Stimulated activated naive CD8-positive, alpha-beta T cell treated with anti-CD3 and anti-CD28 coated beads, Interleukin-15, amount 100 ng/mL, for 72 hours (primary cell): ENCODE data around the gene UNC13A.
"Not testable (repeated sequence)": the region's sequence is repeated elsewhere in the genome, so short reads cannot be mapped to it uniquely, and the experiment has no call there.

ENCODE experiments used
- ATAC-seq: fragments of 150-1000 bp; cut with Tn5 transposase; 2 replicates; pipeline ENCODE4 v1.10.0; 2021; ENCODE audit warnings: mild to moderate bottlenecking, moderate library complexity
- DNase-seq, 2 donors: peaks; one replicate each; pipeline ENCODE4 v3.0.0; 2021 to 2022
- H3K27ac Mint-ChIP-seq, 2 donors: one replicate each; pipeline ENCODE4 v1.8.0; 2022; ENCODE audit warnings: mild to moderate bottlenecking in 2 of 2, mixed read lengths in 2 of 2, moderate library complexity in 2 of 2
- H3K27me3 Mint-ChIP-seq: one replicate; pipeline ENCODE4 v1.8.0; 2022; ENCODE audit warnings: mixed read lengths
- H3K4me1 Mint-ChIP-seq: one replicate; pipeline ENCODE4 v1.8.0; 2022; ENCODE audit warnings: mild to moderate bottlenecking, mixed read lengths
- H3K4me3 Mint-ChIP-seq, 2 donors: one replicate each; pipeline ENCODE4 v1.8.0; 2022; ENCODE audit warnings: mild to moderate bottlenecking in 2 of 2, mixed read lengths in 2 of 2, moderate library complexity in 1 of 2
- H3K9me3 Mint-ChIP-seq, 2 donors: one replicate each; pipeline ENCODE4 v1.8.0; 2022; ENCODE audit warnings: mixed read lengths in 2 of 2

UNC13A gene

DNA sequence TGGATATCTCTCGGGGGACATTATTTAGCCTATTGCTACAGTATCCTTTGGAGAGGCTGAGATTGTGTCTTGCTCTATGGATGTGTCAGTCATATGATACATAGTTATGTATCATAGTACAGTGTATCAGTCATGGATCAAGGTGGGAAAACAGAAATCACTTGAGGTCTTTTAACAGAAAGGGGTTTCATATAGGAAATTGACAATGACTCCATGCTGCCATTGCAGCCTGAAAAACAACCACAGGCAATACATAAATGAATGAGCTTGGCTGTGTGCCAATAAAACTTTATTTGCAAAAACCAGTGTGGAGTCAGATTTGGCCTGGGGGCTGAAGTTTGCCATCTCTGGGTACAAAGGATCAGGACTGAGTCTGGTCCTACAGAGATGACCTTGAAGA, 97.3 kb downstream of the UNC13A start:
- Mint-ChIP-seq H3K9me3 (no peaks in the 10 kb centered on the region), H3K4me3 (no peak overlapping the region), H3K4me1 (peaks cover 10% of the 10 kb centered on the region), H3K27me3 (peaks cover 13% of the 10 kb centered on the region), H3K27ac (no peak overlapping the region)
- ATAC-seq (peak; percentile 87), DNase-seq (no peak)

DNA sequence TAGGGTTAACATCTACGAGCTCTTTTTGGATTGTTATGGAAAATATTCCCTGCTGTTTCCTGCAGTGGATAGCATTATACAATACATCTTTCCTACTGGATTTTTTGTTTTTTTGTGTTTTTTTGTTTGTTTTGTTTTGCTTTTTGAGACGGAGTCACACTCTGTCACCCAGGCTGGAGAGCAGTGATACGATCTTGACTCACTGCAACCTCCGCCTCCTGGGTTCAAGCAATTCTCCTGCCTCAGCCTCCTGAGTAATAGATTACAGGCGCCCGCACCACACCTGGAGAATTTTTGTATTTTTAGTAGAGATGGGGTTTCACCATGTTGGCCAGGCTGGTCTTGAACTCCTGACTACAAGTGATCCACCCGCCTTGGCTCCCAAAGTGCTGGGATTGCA, 102.8 kb downstream of the UNC13A start:
- H3K27me3 Mint-ChIP-seq, H3K27ac Mint-ChIP-seq, H3K9me3 Mint-ChIP-seq, H3K4me3 Mint-ChIP-seq, ATAC-seq, H3K4me1 Mint-ChIP-seq, DNase-seq: not testable (repeated sequence)

DNA sequence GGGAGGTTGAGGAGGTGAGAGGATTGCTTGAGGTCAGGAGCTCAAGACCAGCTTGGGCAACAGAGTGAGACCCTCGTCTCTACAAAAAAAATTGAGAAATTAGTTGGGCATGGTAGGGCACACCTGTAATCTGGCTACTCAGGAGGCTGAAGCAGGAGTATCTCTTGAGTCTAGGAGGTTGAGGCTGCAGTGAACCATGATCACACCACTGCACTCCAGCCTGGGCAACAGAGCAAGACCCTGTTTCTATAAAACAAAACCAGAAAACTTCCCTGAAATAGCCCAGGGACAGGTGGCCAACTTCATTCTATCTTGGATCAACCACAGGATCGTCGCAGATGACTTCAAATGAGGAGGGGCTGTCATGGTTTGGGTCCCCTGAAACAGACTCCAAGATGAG, 104.0 kb downstream of the UNC13A start:
- ATAC-seq = no peak
- Mint-ChIP-seq H3K27me3 (no peaks in the 10 kb centered on the region), H3K4me3 (no peak overlapping the region), H3K27ac (peak overlapping the region; percentile 33 to 55), H3K4me1 (no peaks in the 10 kb centered on the region), H3K9me3 (no peaks in the 10 kb centered on the region)
- no peak for DNase-seq

DNA sequence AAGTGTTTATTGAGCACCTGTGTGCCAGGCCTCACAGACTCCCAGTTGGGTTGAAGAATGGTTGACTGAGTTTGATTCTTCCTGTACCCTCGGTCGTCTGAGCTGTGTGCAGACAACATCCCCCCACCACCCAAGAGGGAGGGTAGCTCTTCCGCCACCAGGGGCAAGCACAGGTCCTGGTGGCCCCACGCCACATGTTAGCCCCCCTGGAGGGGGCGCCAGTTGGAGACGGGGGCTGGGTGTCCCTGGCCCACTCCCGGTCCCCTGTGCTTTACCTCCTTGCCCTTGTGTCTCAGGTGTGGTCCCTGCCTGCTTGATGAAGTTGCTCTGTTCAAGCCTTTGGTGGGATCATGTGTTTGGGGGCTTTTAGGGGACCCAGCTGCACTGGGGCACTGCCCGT, 105.5 kb downstream of the UNC13A start:
- Mint-ChIP-seq H3K27me3 (no peaks in the 10 kb centered on the region), H3K4me1 (peaks cover under 1% of the 10 kb centered on the region), H3K9me3 (no peaks in the 10 kb centered on the region), H3K27ac (no peak overlapping the region), H3K4me3 (no peak overlapping the region)
- DNase-seq = no peak
- ATAC-seq = no peak

DNA sequence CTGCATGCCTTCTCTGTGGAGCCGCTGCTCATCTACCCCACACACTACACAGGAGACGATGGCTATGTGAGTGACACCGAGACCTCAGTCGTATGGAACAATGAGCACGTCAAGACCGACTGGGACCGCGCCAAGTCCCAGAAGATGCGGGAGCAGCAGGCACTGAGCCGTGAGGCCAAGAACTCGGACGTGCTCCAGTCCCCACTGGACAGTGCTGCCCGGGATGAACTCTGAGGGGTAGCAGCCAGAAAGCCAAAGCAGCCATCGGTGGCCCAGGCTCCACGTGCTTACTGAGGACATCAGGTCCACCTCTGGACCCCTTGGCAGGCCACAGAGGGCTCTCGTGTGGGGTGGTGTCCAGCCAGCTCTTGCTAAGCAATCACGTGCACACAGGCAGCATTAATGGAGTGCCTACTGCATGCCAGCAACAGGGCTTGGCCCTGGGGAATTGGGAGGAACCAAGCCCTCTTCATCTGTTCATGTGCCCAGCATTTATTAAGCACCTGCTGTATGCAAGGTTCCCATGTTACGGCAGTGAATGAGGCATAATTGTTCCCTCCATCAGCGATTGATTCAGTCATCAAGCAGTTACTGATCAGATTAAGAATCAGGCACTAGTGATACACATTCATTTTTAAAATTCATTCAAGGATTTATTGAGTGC, 106.8 kb downstream of the UNC13A start:
- no peak for ATAC-seq
- Mint-ChIP-seq H3K27me3 (no peaks in the 10 kb centered on the region), H3K9me3 (no peaks in the 10 kb centered on the region), H3K4me1 (peaks cover 4% of the 10 kb centered on the region), H3K4me3 (no peak overlapping the region), H3K27ac (no peak overlapping the region)
- DNase-seq = no peak

DNA sequence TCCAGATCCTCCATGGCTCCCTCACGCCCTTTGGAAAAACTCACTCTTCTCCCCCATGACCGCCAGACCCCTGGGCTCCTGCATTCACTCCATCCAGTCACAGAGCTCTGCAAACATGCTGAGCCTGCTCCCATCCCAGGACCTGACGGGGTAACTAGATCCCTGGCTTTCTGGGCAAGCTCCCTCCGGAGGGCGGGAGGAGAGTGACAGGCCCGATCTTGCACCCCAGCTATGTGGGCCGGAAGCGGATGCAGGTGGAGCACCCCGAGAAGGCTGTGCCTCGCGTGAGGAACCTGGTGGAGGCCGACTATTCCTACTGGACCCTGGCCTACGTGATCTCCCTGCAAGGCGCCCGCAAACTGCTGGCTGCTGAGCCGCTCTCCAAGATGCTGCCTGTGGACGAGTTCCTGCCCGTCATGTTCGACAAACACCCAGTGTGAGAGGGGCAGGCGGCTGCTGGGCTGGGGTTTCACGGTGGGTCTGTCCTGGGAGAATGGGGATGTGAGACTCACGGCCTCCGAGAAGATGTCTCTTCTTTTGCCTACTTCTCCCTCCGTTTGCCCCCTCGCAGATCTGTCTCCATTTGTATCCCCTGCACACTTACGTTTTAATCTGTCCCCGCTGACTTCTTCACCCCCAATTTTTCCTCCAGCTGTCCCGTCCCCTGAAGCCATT, 107.5 kb downstream of the UNC13A start:
- ATAC-seq (no peak), DNase-seq (no peak)
- no peak overlapping the region for H3K4me3 Mint-ChIP-seq
- H3K27me3 Mint-ChIP-seq = no peaks in the 10 kb centered on the region
- no peaks in the 10 kb centered on the region for H3K9me3 Mint-ChIP-seq
- peaks cover 8% of the 10 kb centered on the region for H3K4me1 Mint-ChIP-seq
- H3K27ac Mint-ChIP-seq = peak overlapping the region in 1 of 2 donors; percentile 82

DNA sequence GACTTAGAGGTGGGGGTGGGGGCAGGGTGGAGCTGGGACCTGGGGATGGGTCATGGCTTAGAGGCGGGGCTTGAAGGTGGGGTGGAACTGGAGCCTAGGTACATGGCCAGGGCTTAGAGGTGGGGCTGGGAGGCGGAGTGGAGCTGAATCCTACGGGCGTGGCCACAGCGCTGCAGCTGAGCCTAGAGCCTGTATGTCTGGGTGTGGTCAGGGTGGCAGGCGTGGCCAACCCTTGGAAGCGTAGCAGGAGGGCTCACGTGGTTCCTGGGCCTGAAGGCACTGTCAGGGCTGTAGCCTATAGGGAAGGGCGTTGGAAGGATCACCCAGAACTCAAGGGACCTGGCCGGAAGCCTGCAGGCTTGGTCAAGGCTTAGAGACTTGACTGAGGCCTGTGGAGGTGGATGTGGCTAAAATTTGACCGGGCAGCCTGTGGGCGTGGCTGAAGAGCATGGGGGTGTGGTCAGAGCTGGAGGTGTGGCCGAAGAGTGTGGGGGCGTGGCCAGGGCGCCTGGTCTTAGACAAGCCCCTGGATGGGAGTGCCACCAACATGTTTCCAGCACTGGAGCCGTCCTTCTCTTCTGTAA, 108.4 kb downstream of the UNC13A start:
- Mint-ChIP-seq H3K4me1 (peaks cover 8% of the 10 kb centered on the region), H3K27me3 (no peaks in the 10 kb centered on the region), H3K4me3 (no peak overlapping the region), H3K27ac (no peak overlapping the region), H3K9me3 (no peaks in the 10 kb centered on the region)
- ATAC-seq (peak; percentile 43), DNase-seq (no peak)

DNA sequence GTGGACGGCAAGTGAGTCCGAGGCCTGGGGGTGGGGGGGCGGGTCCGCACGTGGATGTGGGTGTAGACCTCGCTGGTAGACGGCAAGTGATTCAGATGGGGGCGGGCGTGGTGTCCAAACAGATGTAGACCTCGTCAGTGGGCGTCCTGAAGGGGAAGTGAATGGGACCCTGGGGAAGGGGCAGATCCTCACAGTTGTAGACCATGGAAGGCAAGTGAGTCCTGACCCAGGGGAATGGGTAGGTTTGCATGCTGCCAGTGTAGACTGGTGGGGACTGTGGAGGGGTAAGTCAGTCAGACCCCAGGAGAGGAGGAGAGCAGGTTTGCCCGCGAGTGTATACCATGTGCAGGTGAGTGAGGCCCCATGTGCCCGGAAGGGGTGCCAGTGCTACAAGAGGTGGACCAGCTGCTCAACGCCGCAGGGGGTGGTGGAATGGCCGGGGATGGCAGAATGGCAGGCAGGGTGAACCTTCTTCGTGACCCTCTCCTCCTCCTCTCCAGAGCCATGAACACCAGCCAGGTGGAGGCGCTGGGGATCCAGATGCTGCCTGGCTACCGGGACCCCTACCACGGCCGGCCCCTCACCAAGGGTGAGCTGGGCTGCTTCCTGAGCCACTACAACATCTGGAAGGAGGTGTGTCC, 110.6 kb downstream of the UNC13A start:
- no peak for ATAC-seq
- Mint-ChIP-seq H3K4me1 (peaks cover 16% of the 10 kb centered on the region), H3K27ac (peak overlapping the region in 1 of 2 donors; percentile 79), H3K4me3 (no peak overlapping the region), H3K9me3 (no peaks in the 10 kb centered on the region), H3K27me3 (no peaks in the 10 kb centered on the region)
- DNase-seq = no peak

DNA sequence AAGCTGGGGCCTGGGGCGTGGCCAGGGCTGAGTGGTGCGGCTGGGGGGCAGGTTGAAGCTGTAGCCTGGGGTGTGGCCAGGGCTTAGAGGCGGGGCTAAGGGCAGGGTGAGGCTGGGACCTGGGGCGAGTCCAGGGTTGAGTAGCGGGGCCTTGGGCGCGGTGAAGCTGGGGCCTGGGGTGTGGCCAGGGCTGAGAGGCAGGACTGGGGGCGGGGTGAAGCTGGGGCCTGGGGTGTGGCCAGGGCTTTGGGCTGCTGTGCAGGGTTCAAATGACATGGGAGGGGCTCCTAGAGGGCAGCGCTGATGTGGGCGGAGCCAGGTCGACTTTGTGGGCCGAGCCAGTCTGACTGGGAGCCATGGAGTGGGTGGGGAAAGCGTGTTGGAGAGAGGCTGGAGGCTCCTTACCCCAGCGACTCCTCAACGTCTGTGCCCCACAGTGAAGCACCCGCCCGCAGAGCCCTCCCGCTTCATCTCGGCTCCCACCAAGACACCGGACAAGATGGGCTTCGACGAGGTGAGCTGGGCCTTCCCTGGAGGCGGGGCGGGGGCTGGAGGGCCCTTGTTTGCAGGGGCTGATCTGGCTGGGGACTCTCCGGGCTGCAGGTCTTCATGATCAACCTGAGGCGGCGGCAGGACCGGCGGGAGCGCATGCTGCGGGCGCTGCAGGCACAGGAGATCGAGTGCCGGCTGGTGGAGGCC, 111.2 kb downstream of the UNC13A start:
- Mint-ChIP-seq H3K27me3 (no peaks in the 10 kb centered on the region), H3K27ac (no peak overlapping the region), H3K9me3 (no peaks in the 10 kb centered on the region), H3K4me3 (no peak overlapping the region), H3K4me1 (peaks cover 19% of the 10 kb centered on the region)
- ATAC-seq (peak; percentile 36), DNase-seq (no peak)

DNA sequence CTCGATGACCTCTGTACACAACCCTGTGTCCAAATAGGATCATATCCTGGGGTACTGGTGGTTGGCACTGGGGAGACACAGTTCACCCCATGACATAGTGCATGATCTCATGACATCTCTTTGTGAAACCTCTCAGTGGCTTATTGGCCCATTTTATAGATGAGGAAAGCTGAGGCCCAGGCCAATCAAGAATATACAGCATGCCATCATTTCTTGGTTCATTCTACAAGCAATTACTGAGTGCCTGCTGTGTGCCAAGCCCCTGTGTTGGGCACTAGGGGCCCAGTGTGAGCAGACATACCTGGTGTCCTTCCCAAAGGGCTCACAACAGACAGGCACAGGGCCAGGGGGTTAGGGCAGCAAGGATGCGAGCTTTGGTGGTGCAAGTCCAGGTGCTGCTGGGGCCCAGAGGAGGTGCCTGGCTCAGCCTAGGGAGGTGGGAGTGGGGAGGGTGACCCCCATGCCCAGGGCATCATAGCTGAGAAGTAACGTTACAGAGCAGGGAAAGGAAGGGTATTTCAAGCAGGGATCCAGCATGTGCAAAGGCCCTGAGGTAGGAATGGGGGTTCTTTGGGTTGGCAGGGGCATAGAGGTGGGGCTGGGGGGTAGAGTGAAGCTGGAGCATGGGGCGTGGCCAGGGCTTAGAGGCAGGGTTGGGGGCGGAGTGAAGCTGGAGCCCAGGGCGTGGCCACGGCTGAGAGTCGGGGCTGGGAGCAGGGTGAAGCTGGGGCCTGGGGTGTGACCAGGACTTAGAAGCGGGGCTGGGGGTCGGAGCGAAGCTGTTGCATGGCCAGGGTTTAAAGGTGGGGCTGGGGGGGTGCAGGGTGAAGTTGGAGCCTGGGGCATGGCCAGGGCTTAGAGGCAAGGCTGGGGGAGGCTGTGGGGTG, 112.0 kb downstream of the UNC13A start:
- Mint-ChIP-seq H3K27ac (no peak overlapping the region), H3K4me3 (no peak overlapping the region), H3K9me3 (no peaks in the 10 kb centered on the region), H3K27me3 (no peaks in the 10 kb centered on the region), H3K4me1 (peaks cover 19% of the 10 kb centered on the region)
- ATAC-seq (peak; percentile 29), DNase-seq (no peak)

DNA sequence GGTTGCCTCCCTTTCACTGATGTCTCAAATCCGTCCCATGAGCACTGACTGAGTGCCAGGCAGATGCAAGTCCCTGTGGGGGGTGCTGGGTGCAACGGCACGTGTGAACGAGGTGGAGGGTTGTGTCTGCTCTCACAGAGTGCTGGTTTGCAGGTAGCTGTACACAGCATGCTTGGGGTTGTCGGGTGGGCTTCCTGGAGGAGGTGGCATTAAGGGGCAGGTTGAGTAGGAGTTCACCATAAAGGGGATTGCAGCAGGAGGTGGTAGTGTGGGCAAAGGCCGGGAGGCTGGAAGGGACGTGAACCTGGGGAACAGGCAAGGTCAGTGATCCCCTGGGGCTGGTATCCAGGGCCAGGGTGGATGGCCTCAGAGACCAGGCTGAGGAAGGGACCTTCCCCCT, 115.5 kb downstream of the UNC13A start:
- H3K4me3 Mint-ChIP-seq = no peak overlapping the region

DNA sequence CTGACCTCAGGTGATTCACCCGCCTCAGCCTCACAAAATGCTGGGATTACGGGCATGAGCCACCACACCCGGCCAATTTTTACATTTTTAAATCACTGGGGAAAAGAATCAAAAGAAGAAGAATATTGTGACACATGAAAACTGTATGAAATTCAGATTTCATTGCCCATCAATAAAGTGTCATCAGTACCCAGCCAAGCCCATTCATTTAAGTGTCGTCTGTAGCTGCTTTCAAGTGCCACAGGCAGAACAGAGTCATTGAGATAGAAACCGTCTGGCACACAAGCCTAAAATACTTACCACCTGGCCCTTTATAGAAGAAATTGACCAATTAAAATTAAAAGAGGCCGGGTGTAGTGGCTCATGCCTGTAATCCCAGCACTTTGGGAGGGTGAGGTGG, 117.4 kb downstream of the UNC13A start:
- peaks cover 10% of the 10 kb centered on the region for H3K4me1 Mint-ChIP-seq

More for the DNA sequence above, 115.5 kb downstream of the UNC13A start:
- DNase-seq (no peak), ATAC-seq (no peak)
- no peaks in the 10 kb centered on the region for H3K27me3 Mint-ChIP-seq
- no peaks in the 10 kb centered on the region for H3K9me3 Mint-ChIP-seq
- H3K27ac Mint-ChIP-seq = peak overlapping the region in 1 of 2 donors; percentile 21
- H3K4me1 Mint-ChIP-seq = peaks cover 18% of the 10 kb centered on the region

DNA sequence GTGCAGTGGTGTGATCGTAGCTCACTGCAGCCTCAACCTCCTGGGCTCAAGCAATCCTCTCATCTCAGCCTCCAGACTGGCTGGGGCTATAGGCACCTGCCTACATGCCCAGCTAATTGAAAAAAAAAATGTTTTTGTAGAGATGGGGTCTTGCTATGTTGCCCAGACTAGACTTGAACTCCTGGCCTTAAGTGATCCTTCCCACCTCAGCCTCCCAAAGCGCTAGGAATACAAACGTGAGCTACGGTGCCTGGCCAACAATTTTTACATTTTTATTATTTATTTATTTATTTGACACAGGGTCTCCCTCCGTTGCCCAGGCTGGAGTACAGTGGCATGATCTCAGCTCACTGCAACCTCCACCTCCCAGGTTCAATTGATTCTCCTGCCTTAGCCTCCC, 117.9 kb downstream of the UNC13A start:
- not testable (repeated sequence) for H3K9me3 Mint-ChIP-seq, H3K27ac Mint-ChIP-seq, DNase-seq, H3K4me3 Mint-ChIP-seq, H3K27me3 Mint-ChIP-seq, ATAC-seq
- peaks cover 10% of the 10 kb centered on the region for H3K4me1 Mint-ChIP-seq

More for the DNA sequence above, 117.4 kb downstream of the UNC13A start:
- no peak overlapping the region for H3K27ac Mint-ChIP-seq
- no peaks in the 10 kb centered on the region for H3K9me3 Mint-ChIP-seq
- H3K4me3 Mint-ChIP-seq = no peak overlapping the region
- DNase-seq (no peak), ATAC-seq (no peak)
- H3K27me3 Mint-ChIP-seq = no peaks in the 10 kb centered on the region

DNA sequence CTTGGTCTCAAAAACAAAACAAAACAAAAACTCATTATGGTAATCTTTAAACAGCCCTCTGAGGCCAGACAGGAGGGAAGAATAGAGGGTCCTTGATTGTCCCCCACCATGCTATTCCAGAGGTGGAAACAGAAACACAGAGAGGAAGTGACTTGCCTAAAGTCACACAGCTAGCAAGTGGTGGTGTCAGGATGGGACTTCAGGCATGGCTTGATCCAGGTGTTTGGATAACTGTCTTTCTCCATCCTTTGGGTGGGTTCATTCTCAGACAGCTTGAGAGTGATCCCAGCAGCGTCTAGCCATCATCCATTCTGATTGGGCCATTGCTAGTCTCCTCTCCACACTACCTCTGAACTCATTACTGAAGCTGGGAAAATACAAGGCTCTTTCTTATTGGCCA, 120.2 kb downstream of the UNC13A start:
- DNase-seq (no peak), ATAC-seq (no peak)
- peak overlapping the region in 1 of 2 donors; percentile 81 for H3K27ac Mint-ChIP-seq
- H3K27me3 Mint-ChIP-seq = no peaks in the 10 kb centered on the region
- H3K4me3 Mint-ChIP-seq = no peak overlapping the region
- H3K4me1 Mint-ChIP-seq = peaks cover 6% of the 10 kb centered on the region
- no peaks in the 10 kb centered on the region for H3K9me3 Mint-ChIP-seq

DNA sequence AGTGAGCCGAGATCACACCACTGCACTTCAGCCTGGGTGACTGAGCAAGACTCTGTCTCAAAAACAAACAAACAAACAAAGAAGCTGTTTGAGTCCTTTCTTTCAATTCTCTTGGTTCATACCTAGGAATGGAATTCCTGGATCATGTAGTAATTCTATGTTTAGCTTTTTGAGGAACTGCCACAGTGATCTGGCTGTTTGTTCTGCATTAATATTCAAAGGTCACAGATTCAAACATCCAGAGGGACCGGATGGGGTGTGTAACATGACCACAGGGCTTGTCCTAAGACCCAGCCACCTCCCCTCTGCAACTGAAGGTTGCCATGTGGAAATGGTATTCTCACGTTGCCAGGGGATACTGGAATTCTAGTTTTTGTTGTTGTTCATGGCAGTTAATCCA, 122.5 kb downstream of the UNC13A start:
- DNase-seq (no peak), ATAC-seq (no peak)
- H3K4me1 Mint-ChIP-seq = peaks cover 6% of the 10 kb centered on the region
- H3K27me3 Mint-ChIP-seq = no peaks in the 10 kb centered on the region
- no peak overlapping the region for H3K4me3 Mint-ChIP-seq
- H3K27ac Mint-ChIP-seq = no peak overlapping the region
- H3K9me3 Mint-ChIP-seq = no peaks in the 10 kb centered on the region
